Lower leg skin (tissue), 3 donors: ENCODE results near the gene BLTP3B.

Experiments used
- CTCF ChIP-seq, 3 donors: fragments of 450-650 bp; IDR thresholded peaks; one replicate each; pipeline ENCODE4 v1.5.1; 2016; ENCODE audit warnings: antibody characterized with exemption in 3 of 3, mild to moderate bottlenecking in 3 of 3, moderate library complexity in 2 of 3
- POLR2A ChIP-seq, 2 donors: fragments of 450-650 bp; IDR thresholded peaks; one replicate each; pipeline ENCODE4 v1.6.1; 2016 to 2017; ENCODE audit warnings: antibody characterized with exemption in 2 of 2, mild to moderate bottlenecking in 1 of 2, moderate library complexity in 1 of 2

GRCh38 chr12:100165356-100165755, 22.7 kb upstream of the BLTP3B start:
- TF ChIP-seq POLR2A (IDR thresholded peaks at IDR 0.05) (no peak), CTCF (IDR thresholded peaks at IDR 0.05) (no peak)
